ENCODE data around the gene FKBP4.

GRCh38 chr12:2775431-2775830, 19.3 kb upstream of the FKBP4 start:
- no peak for TF ChIP-seq CTCF (IDR thresholded peaks at IDR 0.05; ENCODE audit: borderline replicate concordance, extremely low read depth, low read length, poor library complexity, severe bottlenecking)
- TF ChIP-seq EZH2 (IDR thresholded peaks at IDR 0.05; ENCODE audit: borderline replicate concordance, low read depth, low read length, severe bottlenecking): no peak
